CD4-positive, alpha-beta T cell treated with Interleukin-4 for 4 hours (primary cell): ENCODE results near the gene CCDC82.

Experiments used
- DNase-seq: peaks from one replicate; pipeline ENCODE4 v3.0.0-alpha.2; 2020

Gene CCDC82

GRCh38 chr11:96328395-96329010 lies 61.2 kb downstream of the CCDC82 start:
- no peak for DNase-seq

GRCh38 chr11:96326959-96327358 lies 62.8 kb downstream of the CCDC82 start:
- DNase-seq = no peak

- no peak for DNase-seq
Observed at GRCh38 chr11:96324912-96325311, 64.8 kb downstream of the CCDC82 start.

GRCh38 chr11:96323642-96323985 lies 66.1 kb downstream of the CCDC82 start:
- DNase-seq = no peak

GRCh38 chr11:96322775-96323641 lies 66.7 kb downstream of the CCDC82 start:
- no peak for DNase-seq

DNA sequence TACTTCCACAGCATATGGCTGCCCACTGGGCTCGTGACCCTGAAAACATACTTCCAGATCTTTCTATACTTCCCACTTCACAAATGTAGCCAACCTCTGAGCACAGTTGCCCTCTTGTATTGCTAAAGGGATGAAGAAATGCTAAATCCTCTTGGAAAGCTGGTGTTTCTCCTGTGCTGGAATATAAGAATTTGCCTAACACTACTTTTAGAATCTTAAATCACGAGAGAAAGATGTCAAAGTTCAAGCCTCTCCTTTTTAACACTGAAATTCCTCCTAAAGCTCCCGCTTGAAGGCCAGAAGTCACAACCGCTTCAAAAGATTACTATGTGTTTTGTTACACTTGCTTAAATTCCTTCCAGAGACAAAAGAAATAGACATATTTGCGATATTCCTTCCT lies 68.6 kb downstream of the CCDC82 start:
- DNase-seq = no peak

DNA sequence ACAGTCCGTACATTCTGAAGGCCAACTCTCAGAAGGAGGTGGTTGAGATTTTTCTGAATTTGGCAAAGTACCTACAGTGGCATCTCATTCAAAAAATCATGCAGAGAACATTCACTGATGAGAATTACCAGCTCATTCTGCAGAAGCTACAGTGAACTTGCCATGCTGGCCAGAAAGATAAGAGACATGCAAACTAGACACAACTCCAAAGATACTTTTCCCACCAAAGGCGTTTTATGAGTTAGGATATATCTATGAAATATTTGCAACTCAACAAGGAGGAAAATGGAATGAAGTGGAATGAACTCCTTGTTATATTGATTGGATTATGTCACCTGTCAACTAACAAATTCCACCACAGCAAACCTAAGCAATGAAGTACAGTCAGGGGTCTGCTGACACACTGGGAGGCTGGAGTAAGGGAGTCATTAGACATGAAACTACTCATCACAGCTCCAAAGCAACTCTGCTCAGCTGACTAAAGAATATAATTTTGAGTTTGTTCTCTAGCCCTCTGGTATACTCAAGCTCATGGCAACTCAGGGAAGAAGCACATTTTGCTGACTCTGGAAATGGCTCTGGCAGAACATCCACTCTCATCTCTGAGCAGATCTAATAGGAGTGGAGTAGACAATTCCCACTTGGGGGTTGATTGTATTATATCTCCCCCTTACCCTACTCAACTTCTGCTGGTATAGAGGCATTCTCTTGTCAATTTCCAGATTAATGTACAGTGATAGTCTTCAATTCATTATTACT lies 69.6 kb downstream of the CCDC82 start:
- DNase-seq = no peak

- no peak for DNase-seq
Observed at GRCh38 chr11:96318850-96319249, 70.9 kb downstream of the CCDC82 start.

- no peak for DNase-seq
Observed at GRCh38 chr11:96318399-96318798, 71.3 kb downstream of the CCDC82 start.

DNA sequence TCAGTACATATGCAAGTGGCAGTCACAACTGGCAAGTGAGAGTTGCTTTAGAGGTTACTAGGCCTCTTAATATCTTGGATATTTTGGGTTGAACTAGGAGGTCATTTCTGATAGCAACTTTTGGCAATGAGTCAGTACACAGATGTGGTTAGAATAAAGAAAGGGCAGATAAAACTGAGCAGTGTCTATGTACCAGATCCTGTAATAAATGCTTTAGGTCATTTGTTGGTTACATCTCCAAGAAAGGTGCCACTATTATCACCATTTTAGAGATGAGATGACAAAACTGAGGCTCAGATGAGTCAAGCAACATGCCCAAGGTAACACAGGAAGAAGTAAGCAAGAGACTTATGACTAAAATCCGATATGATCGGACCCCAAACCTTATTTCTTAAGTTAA lies 71.7 kb downstream of the CCDC82 start:
- DNase-seq = peak; percentile 48

DNA sequence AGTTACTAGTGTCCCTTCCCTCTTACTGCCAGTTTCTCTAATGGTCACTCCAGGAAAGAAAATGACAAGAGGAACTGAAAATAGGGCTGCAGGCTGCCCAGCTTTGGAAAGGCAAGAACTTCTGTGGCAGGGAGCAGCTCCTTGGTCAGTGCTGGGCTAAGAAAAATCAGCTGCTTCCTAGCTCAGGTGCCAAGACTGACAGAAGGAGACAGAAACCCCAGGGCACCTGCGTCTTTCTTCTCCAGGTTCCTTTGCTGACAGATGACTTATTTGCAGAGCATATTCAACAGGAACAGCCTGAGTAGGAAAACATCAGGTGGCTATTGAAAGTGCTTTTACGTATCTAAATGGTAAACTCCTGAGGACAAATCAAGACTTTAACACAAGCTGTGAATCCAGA lies 72.1 kb downstream of the CCDC82 start:
- DNase-seq = no peak

DNA sequence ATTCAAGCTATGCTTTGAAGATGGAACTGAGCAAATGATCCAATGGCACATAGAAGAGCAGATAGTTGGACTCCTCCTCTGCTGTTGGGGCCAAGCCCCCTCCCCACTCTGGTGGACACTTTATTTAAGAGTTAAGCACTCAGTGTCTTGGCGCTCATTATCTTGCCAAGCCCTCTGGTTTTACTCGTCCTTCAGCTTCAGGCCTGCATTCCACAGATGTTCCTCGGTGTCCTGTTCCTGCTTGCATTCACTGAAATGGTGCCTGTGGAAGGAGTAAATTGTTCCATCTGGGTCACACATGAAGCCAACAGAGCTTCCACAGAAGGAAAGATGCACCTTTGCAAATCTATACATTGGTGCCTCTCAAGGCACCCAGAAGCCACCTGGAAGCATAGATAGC lies 72.8 kb downstream of the CCDC82 start:
- DNase-seq = no peak

GRCh38 chr11:96315476-96315875 lies 74.2 kb downstream of the CCDC82 start:
- no peak for DNase-seq

DNA sequence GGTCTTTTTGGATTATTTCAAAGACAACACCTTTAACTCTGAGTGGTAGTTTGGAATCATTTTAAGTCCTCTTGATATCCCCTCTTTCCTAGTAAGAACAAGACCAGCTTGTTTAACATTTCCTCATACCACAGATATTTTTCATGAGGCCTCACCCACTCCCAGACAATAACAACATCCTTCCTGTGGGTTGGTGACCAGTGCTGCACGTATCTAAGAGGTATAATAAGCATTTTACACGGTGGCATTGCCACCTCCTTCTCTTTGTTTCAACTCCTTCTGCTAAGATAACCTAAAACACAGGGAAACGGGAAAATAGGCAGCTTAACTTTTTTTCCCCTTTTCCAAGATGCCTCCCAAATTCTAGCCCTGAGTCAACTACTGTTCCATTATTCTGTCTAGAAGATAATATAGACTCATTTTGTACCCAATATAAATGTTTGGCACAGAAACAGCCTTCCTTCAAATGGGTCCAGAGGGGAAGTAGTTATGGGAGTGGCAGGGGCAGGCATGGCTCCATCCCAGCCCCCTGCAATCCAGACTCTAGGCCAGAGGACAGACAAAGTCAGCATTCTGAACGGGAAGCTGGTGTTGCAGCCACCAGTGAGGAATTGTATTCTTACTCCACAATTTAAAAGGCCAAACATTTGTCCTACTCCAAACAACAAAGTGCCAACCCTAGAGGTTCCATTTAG lies 75.2 kb downstream of the CCDC82 start:
- no peak for DNase-seq

GRCh38 chr11:96313163-96313562 lies 76.5 kb downstream of the CCDC82 start:
- no peak for DNase-seq

DNA sequence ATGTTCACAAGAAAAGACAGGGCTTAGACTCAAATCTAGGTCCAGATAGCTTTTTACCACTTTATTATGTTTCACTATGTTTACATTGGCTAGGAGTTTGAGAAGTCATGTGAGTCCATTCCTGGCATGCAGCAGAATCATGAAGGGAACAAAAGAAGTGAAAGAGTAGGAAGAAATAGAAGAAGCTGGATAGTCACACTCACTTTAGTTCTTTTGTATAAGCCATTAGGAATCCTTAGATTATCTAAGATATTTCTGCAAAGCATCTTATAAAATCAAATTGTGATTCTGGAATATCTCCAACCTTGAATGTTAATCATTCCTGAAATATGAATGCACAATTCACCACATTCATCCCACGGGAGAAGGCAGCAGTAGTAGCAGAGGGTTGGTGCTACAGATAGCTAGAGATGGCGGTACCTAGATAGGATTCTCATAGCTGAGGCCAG lies 78.6 kb downstream of the CCDC82 start:
- DNase-seq = no peak

DNA sequence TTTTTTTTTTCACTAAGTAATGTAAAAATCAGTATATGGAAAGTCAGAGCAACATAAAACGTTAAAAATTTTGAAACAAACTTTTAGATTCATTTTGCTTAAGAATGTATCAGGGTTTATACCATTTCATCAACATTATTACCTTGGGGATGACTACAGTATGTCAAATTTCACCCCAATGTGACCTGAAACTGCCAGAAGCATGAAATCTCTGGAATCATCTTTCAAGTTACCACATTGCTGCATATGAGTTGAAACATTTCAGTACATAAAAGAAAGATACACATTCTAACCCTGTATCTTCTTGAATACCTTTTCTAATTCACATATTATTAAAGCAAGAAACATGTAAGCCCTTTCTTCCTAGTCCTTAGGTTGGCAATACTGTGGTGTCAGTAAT lies 79.5 kb downstream of the CCDC82 start:
- DNase-seq = no peak

- no peak for DNase-seq
Observed at GRCh38 chr11:96309643-96310017, 80.1 kb downstream of the CCDC82 start.

GRCh38 chr11:96309016-96309642 lies 80.6 kb downstream of the CCDC82 start:
- no peak for DNase-seq

- no peak for DNase-seq
Observed at GRCh38 chr11:96307776-96308140, 82.0 kb downstream of the CCDC82 start.

GRCh38 chr11:96306933-96307775 lies 82.6 kb downstream of the CCDC82 start:
- peak; percentile 7 for DNase-seq

DNA sequence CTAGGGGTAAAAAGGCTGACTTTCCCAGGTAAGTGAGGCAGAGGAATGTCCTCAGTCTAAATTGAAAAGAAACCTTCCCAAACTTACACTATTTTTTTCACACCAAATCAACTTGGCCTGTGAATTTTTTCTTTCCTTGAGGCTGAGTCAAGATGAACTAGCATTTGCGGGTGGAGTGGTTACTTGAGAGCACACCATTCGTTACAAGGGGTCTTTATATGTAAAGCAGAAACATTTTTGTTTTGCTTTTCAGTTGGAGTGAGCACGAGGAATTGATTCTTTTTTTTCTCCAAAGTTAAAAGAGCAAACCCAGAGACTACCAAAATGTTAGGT lies 83.1 kb downstream of the CCDC82 start:
- no peak for DNase-seq
